Measurements from ENCODE around the gene ATP13A4.

The ATP13A4 gene

DNA sequence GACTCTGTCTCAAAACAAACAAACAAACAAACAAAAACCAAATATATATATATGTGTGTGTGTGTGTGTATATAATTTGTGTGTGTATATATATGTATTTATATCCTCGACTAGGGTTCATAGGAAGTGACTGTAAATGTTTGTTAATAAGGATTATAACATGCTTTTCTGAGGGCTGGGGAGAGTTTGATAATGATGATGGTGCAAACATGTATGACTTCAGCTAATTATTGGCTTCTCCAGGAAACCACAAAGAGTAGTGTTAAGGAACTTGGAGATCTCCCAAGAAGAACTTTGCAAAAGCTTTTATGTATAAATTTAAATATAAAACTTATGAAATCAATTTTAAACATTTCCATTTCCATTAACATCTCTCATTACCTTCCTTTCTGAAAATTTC, 34.4 kb upstream of the ATP13A4 start:
- no peak overlapping the region for H3K9ac ChIP-seq (ENCODE audit: low read length)
- H3K36me3 ChIP-seq (ENCODE audit: insufficient read depth, low read length), result no peaks in the 10 kb centered on the region
- no peak overlapping the region for H3K4me3 ChIP-seq (ENCODE audit: low read depth in 1 of 2, low read length in 2 of 2)
- no peaks in the 10 kb centered on the region for H3K9me3 ChIP-seq (ENCODE audit: low read length)
- no peaks in the 10 kb centered on the region for H3K27me3 ChIP-seq (ENCODE audit: control insufficient read depth in 1 of 2, insufficient read depth in 2 of 2, low read length in 2 of 2)
- no peak overlapping the region for H3K27ac ChIP-seq (ENCODE audit: low read depth, low read length)
- peaks cover 7% of the 10 kb centered on the region for H3K4me1 ChIP-seq (ENCODE audit: insufficient read depth, low read length)

DNA sequence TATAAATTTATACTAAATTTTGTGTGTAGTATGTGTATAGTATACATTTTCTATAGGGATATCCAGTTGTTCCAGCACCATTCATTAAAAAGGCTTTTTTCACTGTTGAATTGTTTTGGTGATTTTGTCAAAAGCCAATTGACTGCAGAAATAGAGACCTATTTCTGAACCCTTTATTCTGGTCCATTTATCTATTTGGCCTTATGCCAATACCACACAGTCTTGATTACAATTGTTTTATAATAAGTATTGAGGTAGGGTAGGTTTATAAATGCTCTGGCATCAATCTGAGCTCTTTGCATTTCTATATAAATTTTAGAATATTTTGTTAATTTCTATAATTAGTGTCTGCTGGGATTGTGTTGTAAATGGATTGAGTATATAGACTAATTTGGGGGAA, 31.8 kb upstream of the ATP13A4 start:
- H3K9me3 ChIP-seq (ENCODE audit: low read length), result no peaks in the 10 kb centered on the region
- H3K27ac ChIP-seq (ENCODE audit: low read depth, low read length), result no peak overlapping the region
- no peak overlapping the region for H3K9ac ChIP-seq (ENCODE audit: low read length)
- H3K36me3 ChIP-seq (ENCODE audit: insufficient read depth, low read length), result no peaks in the 10 kb centered on the region
- no peak overlapping the region for H3K4me3 ChIP-seq (ENCODE audit: low read depth in 1 of 2, low read length in 2 of 2)
- no peaks in the 10 kb centered on the region for H3K4me1 ChIP-seq (ENCODE audit: insufficient read depth, low read length)
- no peaks in the 10 kb centered on the region for H3K27me3 ChIP-seq (ENCODE audit: control insufficient read depth in 1 of 2, insufficient read depth in 2 of 2, low read length in 2 of 2)

DNA sequence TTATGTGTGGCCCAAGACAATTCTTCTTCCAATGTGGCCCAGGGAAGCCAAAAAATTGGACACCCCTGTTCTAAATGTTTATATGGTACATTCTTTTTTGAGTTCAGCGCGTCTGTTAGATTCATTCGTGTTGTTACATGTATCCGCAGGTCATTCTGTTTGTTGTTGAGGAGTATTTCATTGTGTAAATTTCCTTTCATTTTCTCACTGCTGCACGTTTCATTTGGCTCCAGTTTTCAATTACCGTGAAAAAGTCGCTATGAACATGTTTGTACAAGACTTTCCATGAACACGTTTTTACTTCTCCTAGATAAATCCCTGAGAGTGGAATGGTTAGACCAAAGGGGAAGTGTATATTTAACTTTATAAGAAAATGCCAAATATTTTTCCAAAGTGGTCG, 30.8 kb upstream of the ATP13A4 start:
- no peaks in the 10 kb centered on the region for H3K4me1 ChIP-seq (ENCODE audit: insufficient read depth, low read length)
- H3K9ac ChIP-seq (ENCODE audit: low read length), result no peak overlapping the region
- no peak overlapping the region for H3K27ac ChIP-seq (ENCODE audit: low read depth, low read length)
- no peaks in the 10 kb centered on the region for H3K27me3 ChIP-seq (ENCODE audit: control insufficient read depth in 1 of 2, insufficient read depth in 2 of 2, low read length in 2 of 2)
- H3K9me3 ChIP-seq (ENCODE audit: low read length), result no peaks in the 10 kb centered on the region
- H3K36me3 ChIP-seq (ENCODE audit: insufficient read depth, low read length), result no peaks in the 10 kb centered on the region
- H3K4me3 ChIP-seq (ENCODE audit: low read depth in 1 of 2, low read length in 2 of 2), result no peak overlapping the region

GRCh38 chr3:193574488-193575070, 19.9 kb upstream of the ATP13A4 start:
- Histone ChIP-seq H3K27ac (ENCODE audit: low read depth, low read length) (no peak overlapping the region), H3K36me3 (ENCODE audit: insufficient read depth, low read length) (no peaks in the 10 kb centered on the region), H3K4me1 (ENCODE audit: insufficient read depth, low read length) (no peaks in the 10 kb centered on the region), H3K27me3 (ENCODE audit: control insufficient read depth in 1 of 2, insufficient read depth in 2 of 2, low read length in 2 of 2) (no peaks in the 10 kb centered on the region), H3K9me3 (ENCODE audit: low read length) (no peaks in the 10 kb centered on the region), H3K4me3 (ENCODE audit: low read depth in 1 of 2, low read length in 2 of 2) (no peak overlapping the region), H3K9ac (ENCODE audit: low read length) (no peak overlapping the region)

DNA sequence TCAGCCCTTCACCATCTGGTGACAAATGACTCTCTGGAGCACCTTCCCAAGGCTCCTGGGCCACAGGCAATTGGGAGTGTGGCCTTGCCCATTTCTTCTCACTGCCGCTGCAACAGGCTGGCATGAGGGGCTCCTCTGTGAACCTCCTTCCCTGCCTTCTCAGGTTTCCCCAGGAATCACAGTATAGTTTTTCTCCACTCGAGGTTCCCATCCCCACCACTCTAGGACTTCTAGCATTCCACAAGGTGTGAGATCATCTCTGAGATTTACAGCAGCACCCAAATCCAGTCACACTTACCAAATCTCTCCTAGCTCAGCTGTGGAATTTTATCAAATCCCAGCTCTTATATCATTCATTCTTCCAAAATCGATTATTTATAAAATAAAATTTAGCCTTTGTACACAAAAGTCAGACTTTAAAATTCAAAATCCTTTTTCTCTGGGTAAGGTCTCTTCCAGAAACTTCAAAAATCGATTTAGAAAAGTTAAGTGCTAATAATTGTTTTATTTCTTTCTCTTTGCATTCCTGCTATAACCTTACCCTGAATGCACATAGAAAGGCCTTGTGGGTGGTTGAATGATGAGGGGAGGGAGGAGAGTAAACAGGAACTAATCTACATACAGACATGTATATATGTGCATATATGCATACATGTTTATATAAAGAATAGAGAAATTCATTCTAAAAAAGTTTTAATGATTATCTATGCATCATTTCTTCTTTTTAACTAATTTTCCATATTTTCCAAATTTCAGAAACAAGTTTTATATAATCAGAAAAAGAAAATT, 18.9 kb upstream of the ATP13A4 start:
- Histone ChIP-seq H3K27me3 (ENCODE audit: control insufficient read depth in 1 of 2, insufficient read depth in 2 of 2, low read length in 2 of 2) (no peaks in the 10 kb centered on the region), H3K9me3 (ENCODE audit: low read length) (no peaks in the 10 kb centered on the region), H3K4me3 (ENCODE audit: low read depth in 1 of 2, low read length in 2 of 2) (no peak overlapping the region), H3K27ac (ENCODE audit: low read depth, low read length) (no peak overlapping the region), H3K4me1 (ENCODE audit: insufficient read depth, low read length) (no peaks in the 10 kb centered on the region), H3K9ac (ENCODE audit: low read length) (no peak overlapping the region), H3K36me3 (ENCODE audit: insufficient read depth, low read length) (no peaks in the 10 kb centered on the region)

GRCh38 chr3:193572426-193572908, 17.8 kb upstream of the ATP13A4 start:
- Histone ChIP-seq H3K27ac (ENCODE audit: low read depth, low read length) (no peak overlapping the region), H3K4me3 (ENCODE audit: low read depth in 1 of 2, low read length in 2 of 2) (no peak overlapping the region), H3K27me3 (ENCODE audit: control insufficient read depth in 1 of 2, insufficient read depth in 2 of 2, low read length in 2 of 2) (no peaks in the 10 kb centered on the region), H3K9ac (ENCODE audit: low read length) (no peak overlapping the region), H3K4me1 (ENCODE audit: insufficient read depth, low read length) (no peaks in the 10 kb centered on the region), H3K9me3 (ENCODE audit: low read length) (no peaks in the 10 kb centered on the region), H3K36me3 (ENCODE audit: insufficient read depth, low read length) (no peaks in the 10 kb centered on the region)

DNA sequence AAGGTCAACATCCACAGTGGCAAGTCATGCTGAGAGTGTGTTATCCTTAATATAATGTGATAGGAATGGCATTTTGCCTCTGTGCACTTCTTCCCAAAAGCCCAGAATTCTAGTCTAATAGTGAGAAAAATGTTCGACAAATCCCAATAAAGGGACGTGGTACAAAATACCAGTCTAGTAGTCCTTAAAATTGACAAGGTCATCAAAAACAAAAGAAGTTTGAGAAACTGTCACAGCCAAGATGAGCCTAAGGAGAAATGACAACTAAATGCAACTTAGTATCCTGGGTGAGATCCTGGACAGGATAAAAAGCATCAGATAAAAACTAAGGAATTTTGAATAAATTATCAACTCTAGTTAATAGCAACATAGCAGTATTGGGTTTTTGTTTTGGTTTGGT, 14.4 kb upstream of the ATP13A4 start:
- Histone ChIP-seq H3K4me3 (ENCODE audit: low read depth in 1 of 2, low read length in 2 of 2) (no peak overlapping the region), H3K27me3 (ENCODE audit: control insufficient read depth in 1 of 2, insufficient read depth in 2 of 2, low read length in 2 of 2) (no peaks in the 10 kb centered on the region), H3K36me3 (ENCODE audit: insufficient read depth, low read length) (no peaks in the 10 kb centered on the region), H3K9me3 (ENCODE audit: low read length) (no peaks in the 10 kb centered on the region), H3K27ac (ENCODE audit: low read depth, low read length) (no peak overlapping the region), H3K9ac (ENCODE audit: low read length) (no peak overlapping the region), H3K4me1 (ENCODE audit: insufficient read depth, low read length) (no peaks in the 10 kb centered on the region)

DNA sequence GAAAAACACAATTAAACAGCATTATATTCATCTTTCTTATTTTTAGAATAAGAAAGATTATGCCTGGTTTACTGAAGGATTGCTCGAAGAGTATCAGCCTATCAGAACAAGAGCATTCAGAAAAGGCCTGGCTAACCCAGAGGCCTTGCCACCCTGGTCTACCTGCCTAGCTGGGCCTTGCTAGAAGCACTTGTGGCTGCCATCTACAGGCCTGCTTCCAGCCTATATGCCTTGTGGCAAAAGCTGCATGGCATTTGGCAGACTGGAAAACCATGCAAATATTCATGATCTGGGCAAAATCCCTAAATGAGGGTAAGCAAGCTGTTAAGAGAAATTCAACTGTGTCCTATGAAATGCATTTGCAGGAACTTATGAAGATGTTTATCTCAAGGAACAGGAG, 9.3 kb upstream of the ATP13A4 start:
- H3K9ac ChIP-seq (ENCODE audit: low read length), result no peak overlapping the region
- no peak overlapping the region for H3K27ac ChIP-seq (ENCODE audit: low read depth, low read length)
- H3K9me3 ChIP-seq (ENCODE audit: low read length), result no peaks in the 10 kb centered on the region

GRCh38 chr3:193563426-193563825, 8.7 kb upstream of the ATP13A4 start:
- H3K9ac ChIP-seq (ENCODE audit: low read length), result no peak overlapping the region
- H3K4me1 ChIP-seq (ENCODE audit: insufficient read depth, low read length), result no peaks in the 10 kb centered on the region
- H3K4me3 ChIP-seq (ENCODE audit: low read depth in 1 of 2, low read length in 2 of 2), result no peak overlapping the region
- H3K27me3 ChIP-seq (ENCODE audit: control insufficient read depth in 1 of 2, insufficient read depth in 2 of 2, low read length in 2 of 2), result no peaks in the 10 kb centered on the region
- H3K27ac ChIP-seq (ENCODE audit: low read depth, low read length), result no peak overlapping the region
- H3K9me3 ChIP-seq (ENCODE audit: low read length), result no peaks in the 10 kb centered on the region
- no peaks in the 10 kb centered on the region for H3K36me3 ChIP-seq (ENCODE audit: insufficient read depth, low read length)

More for the DNA sequence above, 9.3 kb upstream of the ATP13A4 start:
- Histone ChIP-seq H3K4me1 (ENCODE audit: insufficient read depth, low read length) (no peaks in the 10 kb centered on the region), H3K4me3 (ENCODE audit: low read depth in 1 of 2, low read length in 2 of 2) (no peak overlapping the region), H3K36me3 (ENCODE audit: insufficient read depth, low read length) (no peaks in the 10 kb centered on the region), H3K27me3 (ENCODE audit: control insufficient read depth in 1 of 2, insufficient read depth in 2 of 2, low read length in 2 of 2) (no peaks in the 10 kb centered on the region)

DNA sequence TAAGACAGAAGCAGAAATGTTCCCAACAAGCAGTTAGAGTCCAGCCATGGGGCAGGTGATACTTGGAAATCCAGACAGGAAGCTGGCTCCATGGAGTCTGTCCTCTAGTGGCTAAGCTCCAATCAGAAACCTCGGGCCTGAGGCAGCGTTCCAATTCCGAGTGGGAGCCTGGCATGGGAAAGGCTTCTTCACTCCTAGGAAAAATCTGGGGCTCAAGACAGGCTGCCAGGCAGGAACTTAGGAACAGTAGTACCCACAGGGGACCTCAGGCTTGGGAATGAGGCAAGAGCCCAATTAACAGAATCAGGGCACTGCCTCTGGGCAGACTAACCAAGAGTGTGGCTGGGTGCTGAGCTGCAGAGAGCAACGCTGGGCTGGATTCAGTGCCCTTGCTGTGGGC, 6.2 kb upstream of the ATP13A4 start:
- Histone ChIP-seq H3K4me3 (ENCODE audit: low read depth in 1 of 2, low read length in 2 of 2) (no peak overlapping the region), H3K9me3 (ENCODE audit: low read length) (no peaks in the 10 kb centered on the region), H3K4me1 (ENCODE audit: insufficient read depth, low read length) (no peaks in the 10 kb centered on the region), H3K27me3 (ENCODE audit: control insufficient read depth in 1 of 2, insufficient read depth in 2 of 2, low read length in 2 of 2) (no peaks in the 10 kb centered on the region), H3K36me3 (ENCODE audit: insufficient read depth, low read length) (no peaks in the 10 kb centered on the region), H3K9ac (ENCODE audit: low read length) (no peak overlapping the region), H3K27ac (ENCODE audit: low read depth, low read length) (no peak overlapping the region)

DNA sequence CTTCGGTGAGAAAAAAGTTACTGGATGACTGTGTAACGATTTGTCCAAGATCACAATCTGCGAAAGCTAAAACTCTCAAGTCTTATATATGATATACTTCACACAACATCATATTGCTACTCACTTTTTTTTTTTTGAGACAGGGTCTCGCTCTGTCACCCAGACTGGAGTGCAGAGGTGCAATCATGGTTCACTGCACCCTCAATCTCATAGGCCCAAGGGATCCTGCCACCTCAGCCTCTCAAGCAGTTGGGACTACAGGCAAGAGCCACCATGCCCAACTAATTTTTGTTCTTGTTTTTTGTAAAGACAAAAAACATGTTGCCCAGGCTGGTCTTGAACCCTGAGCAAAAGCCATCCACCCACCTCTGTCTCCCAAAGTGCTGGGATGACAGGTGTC, 5.4 kb upstream of the ATP13A4 start:
- Histone ChIP-seq H3K9ac (ENCODE audit: low read length) (no peak overlapping the region), H3K9me3 (ENCODE audit: low read length) (no peaks in the 10 kb centered on the region), H3K36me3 (ENCODE audit: insufficient read depth, low read length) (no peaks in the 10 kb centered on the region), H3K4me1 (ENCODE audit: insufficient read depth, low read length) (no peaks in the 10 kb centered on the region), H3K4me3 (ENCODE audit: low read depth in 1 of 2, low read length in 2 of 2) (no peak overlapping the region), H3K27me3 (ENCODE audit: control insufficient read depth in 1 of 2, insufficient read depth in 2 of 2, low read length in 2 of 2) (no peaks in the 10 kb centered on the region), H3K27ac (ENCODE audit: low read depth, low read length) (no peak overlapping the region)

GRCh38 chr3:193559100-193559499, 4.4 kb upstream of the ATP13A4 start:
- Histone ChIP-seq H3K27me3 (ENCODE audit: control insufficient read depth in 1 of 2, insufficient read depth in 2 of 2, low read length in 2 of 2) (no peaks in the 10 kb centered on the region), H3K27ac (ENCODE audit: low read depth, low read length) (no peak overlapping the region), H3K9me3 (ENCODE audit: low read length) (no peaks in the 10 kb centered on the region), H3K36me3 (ENCODE audit: insufficient read depth, low read length) (no peaks in the 10 kb centered on the region), H3K4me1 (ENCODE audit: insufficient read depth, low read length) (no peaks in the 10 kb centered on the region), H3K4me3 (ENCODE audit: low read depth in 1 of 2, low read length in 2 of 2) (no peak overlapping the region), H3K9ac (ENCODE audit: low read length) (no peak overlapping the region)
